GM18951 (cell line): ENCODE results near the gene CACUL1.
"Not testable (repeated sequence)": the region's sequence is repeated elsewhere in the genome, so short reads cannot be mapped to it uniquely, and the experiment has no call there.

ENCODE experiments used
- POLR2A ChIP-seq: IDR thresholded peaks from 4 replicates; pipeline ENCODE4 v1.6.1; 2011; ENCODE audit warnings: mild to moderate bottlenecking; ENCODE audit not compliant: insufficient read length, insufficient read depth; ENCODE audit errors: extremely low read depth
- in situ Hi-C: fragments of 300-500 bp; cut with MboI; formaldehyde crosslinking; loops from one replicate; pipeline ENCODE4 v1.12.0; 2022; ENCODE audit warnings: low sequenced_read_pairs, mixed read lengths, inconsistent platforms; ENCODE audit not compliant: unreplicated experiment

CACUL1 gene

GRCh38 chr10:118672766-118673715 lies 81.7 kb downstream of the CACUL1 start:
- TF ChIP-seq POLR2A: no peak
- in situ Hi-C loops: no loop called here

- in situ Hi-C loops: no loop called here
- TF ChIP-seq POLR2A: no peak
These were observed 82.6 kb downstream of the CACUL1 start for GRCh38 chr10:118672153-118672552.

- in situ Hi-C loops: not testable (repeated sequence)
These were observed 83.5 kb downstream of the CACUL1 start for GRCh38 chr10:118671221-118671620.

GRCh38 chr10:118670472-118671124 lies 84.2 kb downstream of the CACUL1 start:
- TF ChIP-seq POLR2A: no peak
- in situ Hi-C loops: no loop called here

- TF ChIP-seq POLR2A: no peak
- in situ Hi-C loops: no loop called here
These were observed 84.9 kb downstream of the CACUL1 start for GRCh38 chr10:118669835-118670234.

- TF ChIP-seq POLR2A: no peak
- in situ Hi-C loops: no loop called here
These were observed 85.6 kb downstream of the CACUL1 start for GRCh38 chr10:118669020-118669791.

- TF ChIP-seq POLR2A: no peak
- in situ Hi-C loops: no loop called here
These were observed 86.4 kb downstream of the CACUL1 start for GRCh38 chr10:118668228-118668952.

- in situ Hi-C loops: no loop called here
- TF ChIP-seq POLR2A: no peak
These were observed 87.0 kb downstream of the CACUL1 start for GRCh38 chr10:118667732-118668131.

- TF ChIP-seq POLR2A: no peak
- in situ Hi-C loops: no loop called here
These were observed 88.4 kb downstream of the CACUL1 start for GRCh38 chr10:118666350-118666749.

- TF ChIP-seq POLR2A: no peak
- in situ Hi-C loops: no loop called here
These were observed 90.4 kb downstream of the CACUL1 start for GRCh38 chr10:118664321-118664720.

- in situ Hi-C loops: no loop called here
- TF ChIP-seq POLR2A: no peak
These were observed 91.6 kb downstream of the CACUL1 start for GRCh38 chr10:118663176-118663575.

GRCh38 chr10:118662228-118663035 lies 92.3 kb downstream of the CACUL1 start:
- in situ Hi-C loops: no loop called here
- TF ChIP-seq POLR2A: no peak
